BJ (cell line): Measurements from ENCODE around the gene JPH4. TPM values are rescaled to one million over a fixed set of nuclear protein-coding genes. Genes with fewer than 3 reads are reported as not detected.

Source experiments
- CTCF ChIA-PET: fragments of 350-600 bp; formaldehyde crosslinking; extraction: SDS; loops from one replicate; lab custom pipeline; 2021; ENCODE audit warnings: antibody characterized with exemption, inconsistent platforms; lab: Yijun Ruan, JAX
- POLR2A ChIA-PET: fragments of 300-600 bp; sonication (Branson Sonifier 250); formaldehyde crosslinking; extraction: SDS; loops from one replicate; lab custom pipeline; 2021; ENCODE audit warnings: antibody characterized with exemption; lab: Charles Lee
- DNase-seq: peaks from one replicate; pipeline ENCODE4 v3.0.0-alpha.2; 2011; ENCODE audit warnings: low read depth
- H3K27me3 ChIP-seq: 2 replicates; pipeline ENCODE4 v1.6.0; 2011; ENCODE audit warnings: low read length; ENCODE audit not compliant: control insufficient read depth, insufficient read depth
- H3K36me3 ChIP-seq: 2 replicates; pipeline ENCODE4 v1.5.1; 2011; ENCODE audit warnings: low read length; ENCODE audit not compliant: control insufficient read depth, insufficient read depth
- H3K4me3 ChIP-seq: 2 replicates; pipeline ENCODE4 v1.5.1; 2011; ENCODE audit warnings: low read depth, mild to moderate bottlenecking, control low read depth, low read length
- CTCF ChIP-seq: IDR thresholded peaks from 2 replicates; pipeline ENCODE4 v1.5.1; 2011; ENCODE audit warnings: low read depth, mild to moderate bottlenecking, control low read depth, inconsistent platforms, low read length, moderate library complexity; ENCODE audit not compliant: insufficient read depth
- polyA plus RNA-seq: library from polyadenylated mRNA; depleted of rRNA; stranded (reverse); fragments of >200 nt; gene quantifications from 2 replicates; pipeline ENCODE4 v1.2.3, GENCODE V29; 2011

JPH4 gene
- polyA plus RNA-seq, 1 experiment = not detected

- TF ChIP-seq CTCF = no peak
- no peaks in the 10 kb centered on the region for H3K36me3 ChIP-seq
- ChIA-PET POLR2A (no interaction called here), CTCF (interaction anchor here (1.0 kb wide), 1 partner anchor 14 kb away, joined by 3 read pairs; no protein-coding TSS in a partner anchor)
- H3K27me3 ChIP-seq = 0 out of 2 replicates have a peak, but pooled peaks cover 1% of the 10 kb centered on the region
- no peak for DNase-seq
- no peak overlapping the region for H3K4me3 ChIP-seq
Observed at GRCh38 chr14:23603103-23603502, 24.5 kb upstream of the JPH4 start.

- H3K36me3 ChIP-seq = no peaks in the 10 kb centered on the region
- CTCF ChIA-PET = no interaction called here
- H3K27me3 ChIP-seq = 0 out of 2 replicates have a peak, but pooled peaks cover under 1% of the 10 kb centered on the region
- no peak for TF ChIP-seq CTCF
- POLR2A ChIA-PET = no interaction called here
- H3K4me3 ChIP-seq = no peak overlapping the region
- DNase-seq = no peak
Observed at GRCh38 chr14:23602181-23603095, 23.8 kb upstream of the JPH4 start.

GRCh38 chr14:23601845-23602180, 23.2 kb upstream of the JPH4 start:
- CTCF ChIA-PET = no interaction called here
- no peak for DNase-seq
- TF ChIP-seq CTCF = no peak
- Histone ChIP-seq H3K27me3 (no peaks in the 10 kb centered on the region), H3K4me3 (no peak overlapping the region), H3K36me3 (no peaks in the 10 kb centered on the region)
- POLR2A ChIA-PET = no interaction called here

- DNase-seq = no peak
- POLR2A ChIA-PET = no interaction called here
- CTCF ChIA-PET = no interaction called here
- Histone ChIP-seq H3K36me3 (no peaks in the 10 kb centered on the region), H3K4me3 (no peak overlapping the region), H3K27me3 (no peaks in the 10 kb centered on the region)
- TF ChIP-seq CTCF = no peak
Observed at GRCh38 chr14:23601424-23601823, 22.8 kb upstream of the JPH4 start.

- no peaks in the 10 kb centered on the region for H3K27me3 ChIP-seq
- TF ChIP-seq CTCF = no peak
- DNase-seq = no peak
- no peak overlapping the region for H3K4me3 ChIP-seq
- H3K36me3 ChIP-seq = no peaks in the 10 kb centered on the region
- CTCF ChIA-PET = interaction anchor here (0.9 to 1.3 kb wide), 3 partner anchors 12 to 39 kb away, joined by 3 read pairs; no protein-coding TSS in a partner anchor
- POLR2A ChIA-PET = no interaction called here
Observed at GRCh38 chr14:23600806-23601205, 22.2 kb upstream of the JPH4 start.
